Left renal cortex interstitium (tissue), 4 donors: ENCODE data around the gene DDX42. TPM values are rescaled to one million over a fixed set of nuclear protein-coding genes. Genes with fewer than 3 reads are reported as not detected.

ENCODE experiments used
- DNase-seq, 4 donors: peaks; one replicate each; pipeline ENCODE4 v3.0.0-alpha.2; 2013; ENCODE audit warnings: low read depth in 4 of 4, low spot score in 2 of 4, missing footprints in 1 of 4
- polyA plus RNA-seq, 4 donors: library from polyadenylated mRNA; unstranded; fragments of 120-200 nt; gene quantifications; one replicate each; pipeline ENCODE4 v1.2.1, GENCODE V29; 2013; ENCODE audit not compliant: insufficient read length in 4 of 4

The DDX42 gene
- polyA plus RNA-seq, 4 donors: 125 to 212 (median 183) TPM

- no peak for DNase-seq
Observed at GRCh38 chr17:63819131-63819530, 45.2 kb downstream of the DDX42 start.

DNA sequence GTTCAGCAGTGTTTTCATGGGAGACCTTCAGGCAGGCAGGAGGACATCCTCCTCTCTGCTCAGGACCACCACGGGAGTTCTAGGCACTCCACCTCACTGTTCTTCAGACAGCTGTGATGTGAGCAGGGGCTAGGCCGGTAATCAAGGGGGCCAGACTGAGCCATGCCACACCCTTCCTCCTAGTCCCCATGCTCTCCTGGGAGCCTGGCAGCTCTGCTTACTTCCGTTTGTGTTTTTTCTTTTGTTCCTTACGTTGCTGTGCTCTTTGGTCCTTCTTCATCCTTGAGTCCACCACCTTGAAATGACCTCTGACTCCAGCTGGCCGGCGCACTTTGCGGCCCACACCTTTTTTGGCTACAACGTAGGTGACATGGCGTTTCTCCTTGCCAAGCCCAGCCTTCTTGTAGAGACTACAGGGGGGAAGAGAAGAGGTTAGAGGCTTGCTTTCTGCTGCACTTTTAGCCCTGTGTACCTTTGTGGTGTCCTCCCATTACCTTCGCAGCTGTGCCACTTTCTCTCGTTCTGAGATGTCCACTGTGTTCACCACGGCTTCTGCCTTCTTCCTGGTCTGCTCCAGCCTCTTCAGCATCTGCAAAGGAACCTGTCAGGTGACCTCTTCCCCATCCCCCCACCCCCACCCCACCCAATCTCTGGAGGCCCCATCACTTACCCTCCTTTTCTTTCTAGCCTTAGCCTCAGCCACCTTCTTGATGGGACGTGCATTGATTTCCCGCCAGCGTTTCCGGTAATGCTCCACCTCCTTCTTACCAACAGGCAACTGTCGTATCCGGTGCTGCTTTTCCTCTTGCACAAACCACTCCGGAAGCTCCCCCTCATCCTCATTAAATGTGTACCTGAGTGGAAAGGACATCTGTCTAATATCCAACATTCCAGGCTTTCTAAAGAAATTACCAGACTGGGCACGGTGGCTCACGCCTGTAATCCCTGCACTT is 45.9 kb downstream of the DDX42 start:
- no peak for DNase-seq

GRCh38 chr17:63820963-63821561 is 47.1 kb downstream of the DDX42 start:
- DNase-seq: no peak

- no peak for DNase-seq
Observed at GRCh38 chr17:63821804-63822203, 47.8 kb downstream of the DDX42 start.

DNA sequence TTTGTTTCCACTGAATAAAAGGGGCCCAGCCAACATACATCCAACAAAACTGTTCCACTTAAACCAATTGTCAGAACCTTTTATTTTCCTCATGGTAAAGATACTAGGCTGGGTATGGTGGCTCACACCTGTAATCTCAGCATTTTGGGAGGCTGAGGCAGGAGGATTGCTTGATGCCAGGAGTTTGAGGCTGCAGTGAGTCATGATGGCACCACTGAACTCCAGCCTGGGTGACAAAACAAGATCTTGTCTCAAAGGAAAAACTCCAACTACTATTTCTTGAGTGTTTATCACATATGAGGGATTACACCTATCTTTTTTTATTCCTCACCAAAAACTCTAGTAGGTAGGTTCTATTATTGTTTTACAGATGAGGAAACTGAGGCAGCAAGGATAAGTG is 48.6 kb downstream of the DDX42 start:
- no peak for DNase-seq

- no peak for DNase-seq
Observed at GRCh38 chr17:63823659-63824331, 49.8 kb downstream of the DDX42 start.

GRCh38 chr17:63824362-63824761 is 50.4 kb downstream of the DDX42 start:
- no peak for DNase-seq

GRCh38 chr17:63826468-63827001 is 52.6 kb downstream of the DDX42 start:
- no peak for DNase-seq

GRCh38 chr17:63827002-63827800 is 53.2 kb downstream of the DDX42 start, which contains the start of the genes FTSJ3 and PSMC5:
FTSJ3 (minus strand) TSS chr17:63827663; CDS start chr17:63826902, 761 bp downstream.
PSMC5 (plus strand) TSS chr17:63827431; CDS start chr17:63827491, 60 bp downstream.
- DNase-seq: peak; percentile 95 to 99 (median 96)

GRCh38 chr17:63827801-63828221 is 53.8 kb downstream of the DDX42 start:
- no peak for DNase-seq

DNA sequence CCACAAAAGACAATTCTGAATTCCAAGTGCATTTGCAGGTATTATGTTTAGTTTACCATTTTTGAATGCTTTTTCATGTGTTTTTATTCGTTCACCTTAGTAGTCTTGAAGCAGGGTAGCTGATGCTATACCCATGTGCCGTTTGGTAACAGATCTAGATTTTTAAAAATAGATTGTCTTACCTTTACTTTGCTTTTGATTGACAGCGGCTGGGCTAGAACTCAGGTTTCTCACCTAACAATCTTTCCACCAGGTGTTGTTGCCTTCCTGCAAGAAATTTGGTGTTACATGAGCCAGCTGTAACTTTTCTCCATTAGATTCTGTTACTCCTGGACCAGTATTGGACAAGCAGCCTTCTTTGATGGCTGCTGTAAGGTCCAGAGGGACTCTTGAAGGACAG is 55.0 kb downstream of the DDX42 start:
- DNase-seq: no peak

DNA sequence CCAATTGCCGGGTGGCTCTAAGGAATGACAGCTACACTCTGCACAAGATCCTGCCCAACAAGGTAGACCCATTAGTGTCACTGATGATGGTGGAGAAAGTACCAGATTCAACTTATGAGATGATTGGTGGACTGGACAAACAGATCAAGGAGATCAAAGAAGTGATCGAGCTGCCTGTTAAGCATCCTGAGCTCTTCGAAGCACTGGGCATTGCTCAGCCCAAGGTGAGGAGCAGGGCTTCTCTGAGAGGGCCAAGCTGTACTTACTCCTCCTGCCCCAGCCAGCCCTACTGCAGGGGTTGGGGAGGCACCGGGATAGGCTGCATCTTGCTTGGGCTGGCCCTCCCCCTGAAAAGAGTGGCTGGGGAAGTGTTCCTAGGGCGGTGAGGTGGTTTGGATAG is 56.3 kb downstream of the DDX42 start:
- DNase-seq: no peak

- no peak for DNase-seq
Observed at GRCh38 chr17:63830904-63831491, 57.0 kb downstream of the DDX42 start.

GRCh38 chr17:63831505-63831904 is 57.5 kb downstream of the DDX42 start:
- no peak for DNase-seq

DNA sequence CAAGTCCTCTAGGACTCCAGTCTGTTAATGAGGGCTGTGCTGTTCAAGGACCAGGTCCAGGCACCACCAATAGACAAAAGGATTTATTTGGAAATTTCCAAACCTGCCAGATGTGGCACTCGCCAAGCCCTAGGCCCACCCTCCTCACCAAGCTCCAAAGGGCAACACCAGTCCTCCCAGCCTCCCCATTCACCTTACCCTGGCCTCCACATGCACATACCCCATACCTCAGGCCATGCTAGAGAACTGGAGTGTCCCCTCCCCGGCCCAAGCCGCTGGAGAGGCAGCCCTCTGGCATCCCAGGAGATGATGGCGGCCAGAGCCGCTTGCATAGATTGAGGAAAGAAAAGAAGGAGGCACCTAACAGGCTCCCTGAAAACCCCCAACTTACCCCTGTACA is 58.0 kb downstream of the DDX42 start:
- DNase-seq: no peak

DNA sequence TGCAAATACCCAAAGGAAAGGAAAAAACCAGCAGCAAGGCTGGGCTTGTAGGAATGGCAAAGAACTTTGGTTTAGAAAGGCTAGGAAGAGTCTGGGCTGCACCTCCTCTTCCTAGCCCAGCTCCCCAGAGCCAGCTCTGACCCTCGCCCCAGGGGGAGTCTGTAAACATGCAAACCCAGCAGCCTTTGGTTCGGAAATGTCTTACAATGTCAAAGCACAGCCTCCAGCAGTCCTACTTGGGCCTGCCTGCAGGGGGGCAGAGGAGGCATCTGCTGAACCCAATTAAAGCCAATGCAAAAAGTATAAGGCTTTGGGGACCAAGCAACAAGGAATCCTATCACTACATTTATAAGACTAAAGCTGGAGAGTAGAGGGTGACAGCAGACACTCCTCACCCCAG is 58.5 kb downstream of the DDX42 start:
- DNase-seq: no peak

GRCh38 chr17:63833026-63833740 is 59.2 kb downstream of the DDX42 start:
- DNase-seq: no peak

GRCh38 chr17:63833741-63834373 is 59.9 kb downstream of the DDX42 start:
- DNase-seq: no peak
